ENCODE measurements around the gene GBX2. TPM values are rescaled to one million over a fixed set of nuclear protein-coding genes. Genes with fewer than 3 reads are reported as not detected.

The GBX2 gene
- total and polyA plus RNA-seq, 2 of the 13 experiments (the other 11 are each of a cell fraction or from before 2014, with no cell fraction given): not detected

- TF ChIP-seq AHDC1 (CRISPR knock-in tag; IDR thresholded peaks at IDR 0.05; ENCODE audit: borderline replicate concordance): no peak
- TF ChIP-seq, protein P1, sequence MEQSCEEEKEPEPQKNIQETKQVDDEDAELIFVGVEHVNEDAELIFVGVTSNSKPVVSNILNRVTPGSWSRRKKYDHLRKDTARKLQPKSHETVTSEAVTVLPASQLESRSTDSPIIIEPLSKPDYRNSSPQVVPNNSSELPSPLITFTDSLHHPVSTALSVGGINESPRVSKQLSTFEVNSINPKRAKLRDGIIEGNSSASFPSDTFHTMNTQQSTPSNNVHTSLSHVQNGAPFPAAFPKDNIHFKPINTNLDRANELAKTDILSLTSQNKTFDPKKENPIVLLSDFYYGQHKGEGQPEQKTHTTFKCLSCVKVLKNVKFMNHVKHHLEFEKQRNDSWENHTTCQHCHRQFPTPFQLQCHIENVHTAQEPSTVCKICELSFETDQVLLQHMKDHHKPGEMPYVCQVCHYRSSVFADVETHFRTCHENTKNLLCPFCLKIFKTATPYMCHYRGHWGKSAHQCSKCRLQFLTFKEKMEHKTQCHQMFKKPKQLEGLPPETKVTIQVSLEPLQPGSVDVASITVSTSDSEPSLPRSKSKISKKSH (CRISPR knock-in tag; IDR thresholded peaks at IDR 0.05; ENCODE audit: borderline replicate concordance): peak; percentile 45; the same call in 1 of the 2 replicates
- TF ChIP-seq ZNF605 (CRISPR knock-in tag; IDR thresholded peaks at IDR 0.05): no peak
- no peak for TF ChIP-seq PHF20 (CRISPR knock-in tag; IDR thresholded peaks at IDR 0.05)
- no peak for TF ChIP-seq REL (CRISPR knock-in tag; conservative IDR thresholded peaks at IDR 0.05)
- no peak for TF ChIP-seq ZNF75D (CRISPR knock-in tag; IDR thresholded peaks at IDR 0.05; ENCODE audit: borderline replicate concordance)
- no peak for TF ChIP-seq ZNF205 (CRISPR knock-in tag; IDR thresholded peaks at IDR 0.05)
- no peak for TF ChIP-seq TRIM24 (CRISPR knock-in tag; IDR thresholded peaks at IDR 0.05)
- no peak for TF ChIP-seq ZNF235 (CRISPR knock-in tag; IDR thresholded peaks at IDR 0.05; ENCODE audit: borderline replicate concordance)
- no peak for TF ChIP-seq ZNF547 (CRISPR knock-in tag; IDR thresholded peaks at IDR 0.05)
- TF ChIP-seq ZBTB7A (CRISPR knock-in tag; IDR thresholded peaks at IDR 0.05): no peak
- TF ChIP-seq SP2 (CRISPR knock-in tag; IDR thresholded peaks at IDR 0.05): no peak
- TF ChIP-seq ADNP (CRISPR knock-in tag; IDR thresholded peaks at IDR 0.05): no peak
- TF ChIP-seq, protein P2, sequence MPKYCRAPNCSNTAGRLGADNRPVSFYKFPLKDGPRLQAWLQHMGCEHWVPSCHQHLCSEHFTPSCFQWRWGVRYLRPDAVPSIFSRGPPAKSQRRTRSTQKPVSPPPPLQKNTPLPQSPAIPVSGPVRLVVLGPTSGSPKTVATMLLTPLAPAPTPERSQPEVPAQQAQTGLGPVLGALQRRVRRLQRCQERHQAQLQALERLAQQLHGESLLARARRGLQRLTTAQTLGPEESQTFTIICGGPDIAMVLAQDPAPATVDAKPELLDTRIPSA (CRISPR knock-in tag; IDR thresholded peaks at IDR 0.05; ENCODE audit: borderline replicate concordance): no peak
Measured at GRCh38 chr2:236177604-236177966, 9.4 kb upstream of the GBX2 start (continued).
